Stomach (tissue), 4 donors: ENCODE results near the gene GRM4.

Source experiments
- POLR2A ChIP-seq, 4 donors: fragments of 450-650 bp; IDR thresholded peaks; one replicate each; pipeline ENCODE4 v1.6.1; 2016; ENCODE audit warnings: antibody characterized with exemption in 4 of 4, control low read depth in 2 of 4, mild to moderate bottlenecking in 1 of 4, moderate library complexity in 1 of 4
- TF ChIP-seq, protein P1 (sequence below), 7 experiments: fragments of 450-650 bp in 4 of 7; fragments of 200-600 bp in 3 of 7; sonication (generic) in 3 of 7; IDR thresholded peaks; one replicate each; pipeline ENCODE4 v1.5.1; 2016 to 2019; ENCODE audit warnings: antibody characterized with exemption in 7 of 7, control low read depth in 2 of 7, mild to moderate bottlenecking in 1 of 7

- TF ChIP-seq POLR2A (IDR thresholded peaks at IDR 0.05): no peak
- TF ChIP-seq, protein P1, sequence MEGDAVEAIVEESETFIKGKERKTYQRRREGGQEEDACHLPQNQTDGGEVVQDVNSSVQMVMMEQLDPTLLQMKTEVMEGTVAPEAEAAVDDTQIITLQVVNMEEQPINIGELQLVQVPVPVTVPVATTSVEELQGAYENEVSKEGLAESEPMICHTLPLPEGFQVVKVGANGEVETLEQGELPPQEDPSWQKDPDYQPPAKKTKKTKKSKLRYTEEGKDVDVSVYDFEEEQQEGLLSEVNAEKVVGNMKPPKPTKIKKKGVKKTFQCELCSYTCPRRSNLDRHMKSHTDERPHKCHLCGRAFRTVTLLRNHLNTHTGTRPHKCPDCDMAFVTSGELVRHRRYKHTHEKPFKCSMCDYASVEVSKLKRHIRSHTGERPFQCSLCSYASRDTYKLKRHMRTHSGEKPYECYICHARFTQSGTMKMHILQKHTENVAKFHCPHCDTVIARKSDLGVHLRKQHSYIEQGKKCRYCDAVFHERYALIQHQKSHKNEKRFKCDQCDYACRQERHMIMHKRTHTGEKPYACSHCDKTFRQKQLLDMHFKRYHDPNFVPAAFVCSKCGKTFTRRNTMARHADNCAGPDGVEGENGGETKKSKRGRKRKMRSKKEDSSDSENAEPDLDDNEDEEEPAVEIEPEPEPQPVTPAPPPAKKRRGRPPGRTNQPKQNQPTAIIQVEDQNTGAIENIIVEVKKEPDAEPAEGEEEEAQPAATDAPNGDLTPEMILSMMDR (IDR thresholded peaks at IDR 0.05): no peak
These were observed 146.3 kb downstream of the GRM4 start for GRCh38 chr6:33999567-33999966.
